Fibroblast of upper back skin (primary cell): ENCODE results near the gene CC2D1A.

Experiments used
- DNase-seq: peaks from one replicate; pipeline ENCODE4 v3.0.0-alpha.2; 2013

CC2D1A gene

DNA sequence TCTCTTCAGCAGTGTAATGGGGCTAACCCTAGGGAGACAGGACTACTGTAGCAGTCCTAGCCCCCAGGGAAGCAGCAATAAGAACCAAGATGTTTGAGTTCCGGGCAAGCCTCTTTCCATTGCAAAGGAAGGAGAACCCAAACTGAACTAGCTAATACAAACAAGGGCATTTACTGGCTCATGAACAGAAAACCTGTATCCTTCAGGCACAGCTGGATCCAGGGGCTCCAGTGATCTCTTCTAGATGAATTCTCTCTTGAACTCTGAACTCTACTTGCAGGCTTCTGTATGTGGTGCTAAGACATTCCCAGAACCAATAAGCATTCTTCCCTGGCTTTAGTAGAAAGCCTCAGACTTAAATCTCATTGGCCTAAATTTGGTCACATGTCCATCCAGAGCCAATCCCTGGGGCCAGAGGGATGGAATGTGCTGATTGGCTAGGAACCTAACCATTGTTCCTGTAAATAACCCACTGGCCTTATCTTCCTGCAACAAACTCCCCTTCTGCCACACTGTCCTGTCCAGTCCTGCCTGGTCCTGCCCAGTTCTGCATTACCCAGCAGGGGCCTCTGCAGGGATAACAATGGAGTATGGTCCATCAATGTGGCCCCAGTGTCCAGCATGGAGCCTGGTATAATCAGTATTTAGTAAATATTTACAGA is 36.2 kb downstream of the CC2D1A start:
- no peak for DNase-seq

DNA sequence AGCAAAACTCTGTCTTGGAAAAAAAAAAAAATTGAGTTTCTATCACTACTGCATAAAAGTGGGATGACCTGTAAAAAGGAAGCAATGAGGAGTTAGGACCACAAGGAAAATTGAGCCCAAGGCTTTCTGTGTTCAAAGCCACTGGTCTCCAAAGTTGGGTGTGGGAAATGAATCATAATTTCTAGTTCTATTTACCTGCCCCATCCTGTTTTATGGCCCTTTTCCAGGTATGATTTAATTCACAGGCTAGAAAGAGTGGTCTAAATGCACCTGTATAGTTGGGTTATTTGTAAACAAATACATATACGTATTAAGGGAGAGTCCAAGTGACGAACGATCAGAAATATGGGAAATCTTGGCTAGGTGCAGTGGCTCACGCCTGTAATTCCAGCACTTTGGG is 40.4 kb downstream of the CC2D1A start:
- DNase-seq, result no peak

DNA sequence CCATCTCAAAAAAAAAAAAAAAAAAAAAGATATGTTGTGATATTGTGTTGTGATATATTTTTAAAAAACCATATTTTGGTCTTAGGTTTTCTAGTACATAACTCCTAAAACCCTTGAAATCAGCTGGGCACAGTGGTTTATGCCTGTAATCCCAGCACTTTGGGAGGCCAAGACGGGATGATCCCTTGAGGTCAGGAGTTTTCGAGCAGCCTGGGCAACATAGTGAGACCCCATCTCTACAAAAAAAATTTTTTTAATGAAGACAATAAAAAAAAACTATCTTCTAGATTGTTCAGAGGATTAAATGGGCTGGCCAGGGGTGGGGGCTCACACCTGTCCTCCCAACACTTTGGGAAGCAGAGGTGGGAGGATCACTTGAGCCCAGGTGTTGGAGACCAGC is 45.0 kb downstream of the CC2D1A start:
- DNase-seq, result no peak

DNA sequence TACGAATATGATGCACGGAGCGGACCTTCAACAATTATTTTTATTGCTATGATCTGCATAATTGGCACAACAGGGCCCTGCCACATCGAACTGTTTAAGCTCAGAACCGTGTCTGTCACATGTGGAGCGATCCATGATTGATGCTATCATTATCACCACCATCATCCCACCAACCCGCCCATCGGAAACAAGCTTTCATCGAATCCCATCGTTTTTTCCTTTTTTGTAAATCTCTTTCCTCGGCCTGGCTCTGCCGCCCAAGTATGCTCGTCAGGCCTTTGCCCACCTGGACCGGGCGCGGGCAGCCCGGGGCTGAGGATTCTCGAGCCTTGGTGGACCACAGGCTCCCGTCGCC is 45.8 kb downstream of the CC2D1A start:
- DNase-seq, result no peak

DNA sequence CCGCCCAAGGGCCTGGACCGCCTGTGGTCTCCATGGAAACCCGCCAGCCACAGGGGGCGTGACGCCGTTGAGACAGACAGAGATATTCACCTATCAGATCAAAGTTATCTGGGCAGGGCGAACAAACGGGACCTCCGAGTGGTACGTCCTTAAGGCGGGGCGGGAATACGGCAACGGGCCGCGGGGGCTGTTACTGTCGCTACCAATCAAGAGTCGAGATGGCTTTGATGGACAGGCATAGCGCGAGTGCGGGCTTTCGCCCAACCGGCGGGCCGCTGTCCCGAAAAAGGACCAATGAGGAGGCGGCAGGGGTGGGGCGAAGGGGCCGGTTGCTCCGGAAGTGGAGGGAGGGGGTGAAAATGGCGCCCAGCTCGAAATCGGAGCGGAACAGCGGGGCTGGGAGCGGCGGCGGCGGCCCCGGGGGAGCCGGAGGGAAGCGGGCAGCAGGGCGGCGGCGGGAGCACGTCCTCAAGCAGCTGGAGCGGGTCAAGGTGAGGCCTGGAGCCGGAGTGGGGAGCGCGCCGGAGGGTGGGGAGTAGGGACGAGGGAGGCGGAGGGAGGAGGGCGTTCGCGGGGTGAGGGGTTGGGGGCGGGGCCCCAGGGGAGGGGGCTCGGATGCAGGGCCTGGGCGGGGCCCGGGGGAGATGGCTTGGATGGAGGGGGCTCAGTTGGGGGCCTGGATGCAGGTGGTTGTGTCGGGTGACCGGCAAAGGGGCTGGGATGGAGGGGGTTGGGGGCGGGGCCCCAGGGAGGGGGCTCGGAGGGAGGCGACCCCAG is 46.3 kb downstream of the CC2D1A start, which contains the start of gene DCAF15:
Gene DCAF15, plus strand, starts transcription at position 356 of the 777 bp plus-strand sequence. Its CDS starts 4 bp downstream, at position 360.
- DNase-seq, result peak; percentile 100

DNA sequence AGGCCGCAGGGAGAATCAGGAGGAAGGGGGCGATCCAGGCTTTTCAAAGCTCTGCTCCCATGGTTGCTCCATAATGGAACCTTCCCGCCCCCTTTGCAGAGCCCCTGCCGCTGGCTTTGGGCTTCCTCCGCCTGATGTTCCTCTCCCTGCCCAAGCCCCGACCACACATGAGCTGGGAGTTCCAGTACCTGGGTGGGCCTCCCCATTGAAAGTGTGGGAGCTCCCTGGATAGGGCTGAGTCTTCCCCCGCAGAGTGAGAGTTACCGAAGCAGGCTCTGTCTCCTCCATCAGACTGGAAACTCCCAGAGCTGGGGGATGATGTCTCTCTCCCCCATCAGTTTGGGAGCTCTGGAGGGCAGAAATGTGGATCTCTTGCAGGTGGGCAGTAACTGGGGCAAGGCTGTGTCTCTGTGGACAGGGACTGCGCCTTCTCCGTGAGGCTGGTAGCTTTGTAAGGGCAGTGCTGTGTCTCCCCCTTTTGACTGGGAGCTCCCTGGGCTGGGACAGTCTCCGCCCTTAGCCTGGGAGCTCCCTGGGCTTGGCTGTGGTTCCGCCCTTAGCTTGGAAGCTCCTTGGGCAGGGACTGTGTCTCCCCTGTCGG is 47.0 kb downstream of the CC2D1A start:
- peak; percentile 33 for DNase-seq

DNA sequence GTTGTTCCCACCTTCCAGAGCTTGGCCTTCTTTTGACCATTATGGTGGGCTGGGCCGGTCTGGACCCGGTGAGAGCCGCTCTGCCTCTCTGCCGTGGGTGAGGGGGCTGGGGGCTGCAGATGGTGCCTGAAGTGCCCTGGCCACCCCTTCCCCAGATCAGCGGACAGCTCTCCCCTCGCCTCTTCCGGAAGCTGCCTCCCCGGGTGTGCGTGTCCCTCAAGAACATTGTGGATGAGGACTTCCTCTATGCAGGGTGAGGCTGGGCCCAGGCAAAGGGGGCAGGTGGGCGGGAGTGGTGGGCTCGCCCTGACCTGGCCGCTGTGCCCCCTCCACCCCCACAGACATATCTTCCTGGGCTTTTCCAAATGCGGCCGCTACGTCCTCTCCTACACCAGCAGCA is 48.2 kb downstream of the CC2D1A start:
- DNase-seq, result no peak

DNA sequence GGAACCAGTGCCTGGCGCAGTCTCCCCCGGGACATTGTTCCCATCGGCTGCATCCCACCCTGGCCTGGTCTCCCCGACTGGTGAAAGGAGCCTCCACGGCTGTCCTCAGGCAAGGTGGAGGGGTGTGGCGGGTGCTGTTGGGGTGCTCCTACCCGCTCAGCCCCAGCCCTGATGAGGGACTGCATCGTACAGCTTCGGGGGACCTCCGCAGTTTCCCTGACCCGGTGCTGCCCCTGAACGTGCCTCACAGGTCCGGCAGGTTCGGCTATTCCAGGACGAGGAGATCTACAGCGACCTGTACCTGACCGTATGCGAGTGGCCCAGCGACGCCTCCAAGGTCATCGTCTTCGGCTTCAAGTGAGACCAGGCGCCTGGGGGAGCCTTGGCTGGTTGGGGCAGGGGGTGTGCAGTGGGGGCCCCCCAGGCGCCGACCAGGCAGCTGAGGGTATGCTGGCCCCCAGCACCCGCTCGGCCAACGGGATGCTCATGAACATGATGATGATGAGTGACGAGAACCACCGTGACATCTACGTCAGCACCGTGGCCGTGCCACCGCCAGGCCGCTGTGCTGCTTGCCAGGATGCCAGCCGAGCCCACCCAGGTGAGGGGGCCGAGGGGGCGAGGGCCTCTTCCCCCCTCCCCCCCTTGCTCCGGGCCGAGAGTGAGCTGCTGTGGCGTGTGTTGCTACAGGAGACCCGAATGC is 49.8 kb downstream of the CC2D1A start:
- DNase-seq, result no peak

DNA sequence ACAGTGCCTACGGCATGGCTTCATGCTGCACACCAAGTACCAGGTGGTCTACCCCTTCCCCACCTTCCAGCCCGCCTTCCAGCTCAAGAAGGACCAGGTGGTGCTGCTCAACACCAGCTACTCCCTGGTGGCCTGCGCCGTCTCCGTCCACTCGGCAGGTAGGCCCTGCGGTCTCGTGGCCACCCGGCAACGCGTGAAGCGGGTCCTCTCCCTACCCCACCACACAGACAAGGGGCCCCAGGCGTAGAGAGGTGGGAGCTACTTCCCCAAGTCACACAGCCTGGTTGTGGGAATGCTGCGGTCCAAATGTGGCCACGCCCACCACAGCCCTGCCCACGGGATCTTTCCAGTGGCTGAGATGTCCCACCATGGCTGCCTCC is 50.4 kb downstream of the CC2D1A start:
- DNase-seq, result no peak

DNA sequence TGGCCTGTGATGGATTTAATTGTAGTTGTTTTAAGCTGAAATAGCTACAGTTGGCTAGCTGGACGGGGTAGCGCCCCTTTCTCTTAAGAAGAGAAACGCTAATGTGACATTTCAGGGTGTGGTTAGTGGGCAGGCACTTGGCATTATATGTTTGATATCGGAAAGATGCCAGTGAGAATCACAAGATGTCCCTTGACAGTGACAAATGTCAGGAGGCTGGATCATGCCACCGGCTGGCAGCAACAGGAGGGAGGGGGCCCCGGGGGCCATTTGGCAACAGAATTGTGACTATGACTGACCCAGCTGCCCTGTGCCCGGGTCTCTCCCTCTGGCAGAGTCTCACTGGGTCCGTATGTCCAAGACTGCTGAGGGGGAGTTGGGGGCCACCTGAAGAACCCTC is 51.0 kb downstream of the CC2D1A start:
- no peak for DNase-seq

DNA sequence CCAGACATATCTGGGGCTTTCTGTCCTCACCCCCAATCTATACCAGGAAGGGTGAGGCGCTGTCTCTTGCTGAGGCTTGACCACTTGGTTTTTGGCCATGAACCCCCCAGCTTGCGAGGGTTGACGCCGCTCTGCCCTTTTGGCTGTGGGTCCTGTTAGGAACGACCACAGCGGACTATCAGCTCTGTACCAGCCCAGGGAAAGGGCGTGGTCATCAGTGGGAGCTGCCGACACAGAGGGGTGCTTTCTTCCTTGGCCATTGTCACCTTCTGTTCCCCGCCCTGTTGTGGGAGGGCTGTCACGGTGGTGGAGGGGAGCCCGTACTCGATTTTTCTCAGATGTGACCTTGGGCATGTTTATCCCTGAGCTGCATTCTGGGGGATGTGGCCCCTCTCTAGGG is 52.0 kb downstream of the CC2D1A start:
- no peak for DNase-seq

DNA sequence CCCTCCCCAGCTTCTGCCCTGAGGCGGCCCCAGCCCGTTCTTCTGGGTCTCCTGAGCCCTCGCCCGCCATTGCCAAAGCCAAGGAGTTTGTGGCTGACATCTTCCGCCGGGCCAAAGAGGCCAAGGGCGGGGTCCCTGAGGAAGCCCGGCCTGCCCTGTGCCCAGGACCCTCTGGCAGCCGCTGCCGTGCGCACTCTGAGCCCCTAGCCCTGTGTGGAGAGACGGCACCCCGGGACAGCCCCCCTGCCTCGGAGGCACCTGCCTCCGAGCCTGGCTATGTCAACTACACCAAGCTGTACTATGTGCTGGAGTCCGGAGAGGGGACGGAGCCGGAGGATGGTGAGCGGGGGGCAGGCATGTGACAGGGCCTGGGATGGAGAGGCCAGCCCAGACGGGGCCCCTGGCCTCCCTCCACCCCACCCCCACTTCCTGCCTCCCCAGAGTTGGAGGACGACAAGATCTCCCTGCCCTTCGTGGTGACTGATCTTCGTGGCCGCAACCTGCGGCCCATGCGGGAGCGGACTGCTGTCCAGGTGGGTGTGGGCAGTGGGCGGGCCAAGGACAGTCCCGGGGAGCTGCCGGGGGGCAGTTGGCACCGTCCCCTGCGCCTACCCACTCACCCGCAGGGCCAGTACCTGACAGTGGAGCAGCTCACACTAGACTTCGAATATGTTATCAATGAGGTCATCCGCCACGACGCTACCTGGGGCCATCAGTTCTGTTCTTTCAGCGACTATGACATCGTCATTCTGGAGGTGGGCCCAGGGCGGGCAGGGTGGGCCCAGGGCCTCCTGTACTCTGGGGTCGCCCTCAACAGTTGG is 53.4 kb downstream of the CC2D1A start:
- DNase-seq, result no peak

DNA sequence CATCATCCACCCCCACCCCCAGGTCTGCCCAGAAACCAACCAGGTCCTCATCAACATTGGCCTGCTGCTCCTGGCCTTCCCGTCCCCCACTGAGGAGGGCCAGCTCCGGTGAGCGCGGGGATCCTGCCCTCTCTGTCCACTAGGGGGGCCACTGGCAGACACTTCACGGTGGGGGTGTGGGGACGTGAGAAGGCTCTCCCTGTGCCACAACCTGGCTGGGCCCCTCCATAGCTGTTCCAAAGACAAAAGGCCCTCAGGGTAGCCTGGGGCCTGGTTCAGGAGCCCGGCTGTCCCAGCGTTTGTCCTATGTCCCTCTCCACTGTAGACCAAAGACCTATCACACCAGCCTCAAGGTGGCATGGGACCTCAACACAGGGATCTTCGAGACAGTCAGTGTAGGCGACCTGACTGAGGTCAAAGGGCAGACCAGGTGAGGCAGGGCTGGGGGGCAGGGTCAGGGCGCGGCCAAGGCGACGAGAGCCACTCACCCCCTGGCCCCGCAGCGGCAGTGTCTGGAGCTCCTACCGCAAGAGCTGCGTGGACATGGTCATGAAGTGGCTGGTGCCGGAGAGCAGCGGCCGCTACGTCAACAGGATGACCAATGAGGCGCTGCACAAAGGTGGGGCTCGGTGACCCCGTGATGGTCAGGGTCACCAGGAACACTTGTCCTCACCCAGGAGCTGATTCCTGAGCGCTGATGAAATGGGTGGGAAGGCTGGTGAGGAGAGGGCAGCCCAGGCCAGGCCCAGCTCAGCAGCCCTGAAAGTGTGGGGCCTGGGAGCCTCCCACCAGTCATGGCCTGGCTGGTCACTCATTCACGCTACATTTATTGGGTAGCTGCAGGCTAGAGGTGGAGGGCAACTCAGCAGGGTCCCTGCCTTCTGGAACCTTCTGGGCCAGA is 54.2 kb downstream of the CC2D1A start:
- no peak for DNase-seq

DNA sequence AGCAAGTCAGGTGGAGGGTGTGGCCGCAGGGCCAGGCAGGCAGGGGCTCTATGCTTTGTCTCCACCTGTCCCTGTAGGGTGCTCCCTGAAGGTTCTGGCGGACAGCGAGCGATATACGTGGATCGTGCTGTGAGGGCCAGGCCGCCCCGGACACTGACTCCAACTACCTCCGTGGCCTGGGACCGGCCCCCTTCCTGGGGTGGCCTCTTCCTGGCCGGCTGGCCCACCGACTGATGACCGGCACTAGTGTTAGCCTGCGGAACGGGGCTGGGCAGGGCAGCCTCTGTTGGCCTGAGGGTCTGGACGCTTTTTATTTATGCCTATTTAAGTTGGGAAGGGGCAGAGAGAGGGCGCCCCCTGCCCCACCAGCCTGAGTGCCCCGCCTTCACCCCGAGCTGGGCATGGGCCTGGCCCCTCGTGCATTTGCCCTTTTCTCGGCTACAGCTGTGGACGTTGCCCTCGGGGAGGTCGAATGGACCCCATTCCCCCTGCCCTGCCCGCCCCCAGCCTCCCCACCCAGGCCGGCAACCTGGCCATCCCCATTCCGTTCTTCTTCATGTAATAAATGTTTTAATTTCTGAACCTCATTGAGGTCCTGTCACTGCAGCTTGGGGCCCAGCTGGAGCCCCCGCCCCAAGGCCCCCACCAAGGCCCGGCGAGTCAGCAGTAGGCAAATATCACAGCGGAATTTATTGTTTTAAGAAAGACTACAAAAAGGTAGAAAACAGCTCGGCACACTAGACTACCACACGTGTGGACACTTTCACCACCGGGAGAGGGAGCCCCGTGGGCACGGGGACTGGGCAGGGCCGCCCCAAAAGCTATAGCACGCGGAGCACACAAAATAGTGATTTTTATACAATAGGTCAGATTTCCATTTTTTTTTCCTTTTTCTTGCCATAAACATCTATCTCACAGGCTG is 55.1 kb downstream of the CC2D1A start:
- DNase-seq, result no peak

DNA sequence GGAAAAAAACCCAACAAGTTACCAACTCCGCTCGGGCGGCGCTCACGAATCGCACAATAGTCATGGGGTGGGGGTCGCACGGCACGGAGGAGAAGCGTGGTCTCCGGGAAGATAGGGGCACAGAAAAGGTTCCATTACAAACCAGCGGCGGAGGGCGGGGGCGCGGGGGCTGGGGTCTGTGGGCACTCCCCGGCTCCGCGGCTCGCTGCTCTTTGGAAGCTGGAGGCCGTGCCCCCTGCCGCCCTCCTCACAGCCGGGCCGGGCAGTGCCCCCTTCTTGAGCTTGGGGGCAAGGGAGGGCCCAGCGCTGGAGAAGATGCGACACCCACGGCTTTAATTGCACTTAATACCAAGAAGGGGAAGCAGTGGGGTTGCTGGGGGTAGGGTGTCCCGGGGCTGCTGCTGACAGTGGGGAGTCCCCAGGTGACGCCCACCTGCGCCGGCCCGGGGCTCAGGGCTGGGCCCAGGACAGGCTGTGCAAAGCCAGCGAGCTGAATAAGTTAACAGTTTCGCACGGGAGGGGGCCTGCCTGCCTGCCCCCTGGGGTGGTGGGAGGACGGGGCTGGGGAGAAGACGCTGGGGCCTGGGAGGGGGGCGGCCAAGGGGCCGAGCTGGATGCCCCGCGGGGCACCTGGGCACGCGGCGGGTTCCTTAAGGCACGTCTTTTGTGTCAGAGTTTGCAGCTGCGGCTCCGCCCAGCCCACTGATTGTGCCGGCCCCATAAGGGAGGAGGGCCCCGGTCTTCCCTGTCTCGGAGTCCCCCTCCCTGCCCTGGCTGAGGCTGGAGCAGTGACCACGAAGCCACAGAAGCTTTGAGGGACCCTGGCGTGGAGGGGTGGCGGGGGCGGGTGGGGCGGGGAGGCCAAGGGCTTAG is 56.1 kb downstream of the CC2D1A start:
- DNase-seq, result no peak

DNA sequence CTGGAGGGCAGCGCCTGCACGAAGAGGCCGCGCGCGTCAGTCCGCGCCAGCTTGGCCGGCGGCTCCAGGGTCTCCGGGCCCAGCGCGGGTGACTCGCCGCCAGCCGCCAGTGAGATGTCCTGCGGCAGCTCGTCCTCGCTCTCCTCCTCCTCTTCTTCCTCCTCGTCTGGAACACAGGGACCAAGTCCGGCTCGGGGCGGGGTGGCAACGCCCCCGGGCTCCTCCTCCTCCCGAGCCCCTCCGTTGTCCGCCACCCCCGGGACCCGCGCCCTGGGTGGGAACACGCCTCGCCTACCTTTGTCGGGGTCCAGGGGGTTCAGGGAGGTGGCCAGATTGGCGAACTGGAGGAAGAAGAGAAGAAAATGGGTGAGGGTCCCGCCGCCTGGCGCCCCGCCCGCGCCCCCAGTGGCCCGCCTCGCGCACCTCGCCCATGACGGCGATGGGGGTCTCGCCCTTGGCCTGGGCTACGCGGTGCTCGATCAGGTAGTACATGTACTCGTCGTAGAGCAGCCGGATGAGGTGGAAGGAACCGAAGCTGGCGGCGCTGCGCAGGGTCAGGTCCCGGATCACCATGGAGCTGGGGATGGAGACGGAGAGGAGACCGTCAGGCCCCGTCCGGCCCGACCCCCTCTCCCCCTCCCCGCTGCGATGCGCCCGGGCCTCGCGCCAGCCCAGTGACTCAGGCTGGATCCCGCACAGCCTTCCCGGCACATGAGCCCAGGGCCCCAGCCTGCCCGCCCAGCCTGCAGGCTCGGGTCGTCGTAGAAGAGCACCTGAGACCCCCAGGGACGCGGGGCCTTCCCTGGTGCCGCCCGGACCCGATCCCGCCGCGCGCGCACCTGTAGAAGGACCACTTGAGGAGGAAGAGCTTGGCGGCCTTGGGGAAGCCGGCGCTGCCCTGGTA is 57.0 kb downstream of the CC2D1A start:
- DNase-seq, result peak; percentile 36

DNA sequence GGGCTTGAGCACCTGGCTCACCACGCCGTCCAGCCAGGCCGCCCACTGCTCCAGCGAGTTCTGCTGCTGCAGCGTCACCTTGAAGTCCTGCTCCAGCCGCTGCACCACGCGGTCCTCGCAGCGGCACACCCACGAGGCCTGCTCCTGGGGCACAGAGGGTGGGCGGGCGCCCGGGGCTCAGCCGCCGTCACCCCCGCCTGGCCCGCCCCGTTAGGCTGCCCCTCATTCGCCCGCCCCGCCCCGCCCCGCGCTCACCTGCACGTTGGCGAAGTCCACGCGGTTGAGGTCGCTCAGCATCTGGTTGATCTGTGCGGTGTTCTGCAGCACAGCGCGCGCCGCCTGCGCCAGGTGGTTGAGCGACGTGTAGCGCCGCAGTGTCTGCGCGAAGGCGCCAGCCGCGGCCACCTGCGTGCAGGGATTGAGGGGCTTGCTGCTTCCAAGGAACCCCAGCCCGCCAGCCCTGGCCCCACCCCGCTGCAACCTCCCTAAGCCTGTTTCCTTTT is 57.7 kb downstream of the CC2D1A start:
- DNase-seq, result no peak

DNA sequence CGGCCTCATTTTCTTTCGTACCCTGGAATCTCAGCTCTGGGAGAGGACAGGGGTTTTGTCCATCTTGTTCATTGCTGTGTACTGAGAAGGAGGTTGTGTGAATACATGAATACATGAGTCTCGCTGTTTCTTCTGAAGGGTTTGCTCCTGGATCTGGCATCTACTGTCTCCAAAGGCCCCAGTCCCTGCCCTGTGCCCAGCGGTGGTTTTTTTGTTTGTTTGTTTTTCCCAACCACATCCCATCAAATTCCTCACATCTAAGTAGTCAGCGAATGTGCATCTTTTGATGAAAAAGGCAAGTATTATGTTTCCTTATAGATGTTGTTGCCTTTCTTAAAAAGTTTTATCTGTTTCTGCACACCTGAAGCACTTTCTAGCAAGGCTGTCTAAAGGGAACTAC is 58.8 kb downstream of the CC2D1A start:
- DNase-seq, result no peak
